ENCODE results near the gene ATG16L1. TPM values are rescaled to one million over a fixed set of nuclear protein-coding genes. Genes with fewer than 3 reads are reported as not detected.

Gene ATG16L1
- total and polyA plus RNA-seq, 2 experiments from 2014 or later = 15.3 to 37.9 TPM

- H3K27me3 Mint-ChIP-seq (ENCODE audit: insufficient read depth, low read depth, poor library complexity) = no peaks in the 10 kb centered on the region
- Histone ChIP-seq H3F3A (replicated peaks; ENCODE audit: low read depth) (no peaks in the 10 kb centered on the region), H3K79me2 (replicated peaks; ENCODE audit: insufficient read depth) (no peaks in the 10 kb centered on the region), H4K20me1 (replicated peaks; ENCODE audit: insufficient read depth) (no peaks in the 10 kb centered on the region), H3K4me1 (ENCODE audit: insufficient read depth) (no peaks in the 10 kb centered on the region), H3K36me3 (ENCODE audit: insufficient read depth) (no peaks in the 10 kb centered on the region), H2AFZ (no peak overlapping the region), H3K27me3 (ENCODE audit: insufficient read depth) (no peaks in the 10 kb centered on the region), H3K9me2 (ENCODE audit: insufficient read depth) (no peaks in the 10 kb centered on the region), H3K4me3 (no peak overlapping the region), H3K4me2 (no peak overlapping the region), H3K27ac (ENCODE audit: low read depth) (no peak overlapping the region)
- no peak for ATAC-seq
- DNase-seq (ENCODE audit: low spot score) = no peak
- H3K4me1 Mint-ChIP-seq = no peaks in the 10 kb centered on the region
- H3K27ac Mint-ChIP-seq = no peak overlapping the region
- TF ChIP-seq NANOG (IDR thresholded peaks at IDR 0.05; ENCODE audit: borderline replicate concordance) = no peak
- no peaks in the 10 kb centered on the region for H3K9me3 Mint-ChIP-seq
- no peaks in the 10 kb centered on the region for H3K36me3 Mint-ChIP-seq (ENCODE audit: low read depth)
- no peak overlapping the region for H3K4me3 Mint-ChIP-seq
These were observed 67.8 kb downstream of the ATG16L1 start for GRCh38 chr2:233319256-233319655.

GRCh38 chr2:233320470-233320869, 69.0 kb downstream of the ATG16L1 start:
- H3F3A ChIP-seq (replicated peaks; ENCODE audit: low read depth) = no peaks in the 10 kb centered on the region
- Mint-ChIP-seq H3K9me3 (no peaks in the 10 kb centered on the region), H3K36me3 (ENCODE audit: low read depth) (no peaks in the 10 kb centered on the region), H3K27ac (no peak overlapping the region), H3K4me1 (no peaks in the 10 kb centered on the region), H3K27me3 (ENCODE audit: insufficient read depth, low read depth, poor library complexity) (no peaks in the 10 kb centered on the region), H3K4me3 (no peak overlapping the region)
- H4K20me1 ChIP-seq (replicated peaks; ENCODE audit: insufficient read depth) = no peaks in the 10 kb centered on the region
- no peak for ATAC-seq
- H3K4me2 ChIP-seq = no peak overlapping the region
- no peak for DNase-seq (ENCODE audit: low spot score)
- H3K79me2 ChIP-seq (replicated peaks; ENCODE audit: insufficient read depth) = no peaks in the 10 kb centered on the region
- H3K9me2 ChIP-seq (ENCODE audit: insufficient read depth) = no peaks in the 10 kb centered on the region
- no peaks in the 10 kb centered on the region for H3K27me3 ChIP-seq (ENCODE audit: insufficient read depth)
- no peak overlapping the region for H3K27ac ChIP-seq (ENCODE audit: low read depth)
- H3K36me3 ChIP-seq (ENCODE audit: insufficient read depth) = no peaks in the 10 kb centered on the region
- no peak overlapping the region for H3K4me3 ChIP-seq
- no peaks in the 10 kb centered on the region for H3K4me1 ChIP-seq (ENCODE audit: insufficient read depth)
- no peak overlapping the region for H2AFZ ChIP-seq
- TF ChIP-seq, protein P1, sequence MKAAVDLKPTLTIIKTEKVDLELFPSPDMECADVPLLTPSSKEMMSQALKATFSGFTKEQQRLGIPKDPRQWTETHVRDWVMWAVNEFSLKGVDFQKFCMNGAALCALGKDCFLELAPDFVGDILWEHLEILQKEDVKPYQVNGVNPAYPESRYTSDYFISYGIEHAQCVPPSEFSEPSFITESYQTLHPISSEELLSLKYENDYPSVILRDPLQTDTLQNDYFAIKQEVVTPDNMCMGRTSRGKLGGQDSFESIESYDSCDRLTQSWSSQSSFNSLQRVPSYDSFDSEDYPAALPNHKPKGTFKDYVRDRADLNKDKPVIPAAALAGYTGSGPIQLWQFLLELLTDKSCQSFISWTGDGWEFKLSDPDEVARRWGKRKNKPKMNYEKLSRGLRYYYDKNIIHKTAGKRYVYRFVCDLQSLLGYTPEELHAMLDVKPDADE (IDR thresholded peaks at IDR 0.05) = no peak
- TF ChIP-seq ZNF331 (CRISPR knock-in tag; IDR thresholded peaks at IDR 0.05; ENCODE audit: low read depth) (no peak), REST (IDR thresholded peaks at IDR 0.05; ENCODE audit: unreplicated experiment) (no peak), ZNF462 (CRISPR knock-in tag; IDR thresholded peaks at IDR 0.05) (no peak), CREB1 (CRISPR knock-in tag; IDR thresholded peaks at IDR 0.05; ENCODE audit: low read depth) (no peak), STAT1 (IDR thresholded peaks at IDR 0.05; ENCODE audit: unreplicated experiment) (no peak), ZNF114 (CRISPR knock-in tag; IDR thresholded peaks at IDR 0.05) (no peak), POLR2AphosphoS5 (IDR thresholded peaks at IDR 0.05; ENCODE audit: low read depth) (no peak)
- TF ChIP-seq, protein P2, sequence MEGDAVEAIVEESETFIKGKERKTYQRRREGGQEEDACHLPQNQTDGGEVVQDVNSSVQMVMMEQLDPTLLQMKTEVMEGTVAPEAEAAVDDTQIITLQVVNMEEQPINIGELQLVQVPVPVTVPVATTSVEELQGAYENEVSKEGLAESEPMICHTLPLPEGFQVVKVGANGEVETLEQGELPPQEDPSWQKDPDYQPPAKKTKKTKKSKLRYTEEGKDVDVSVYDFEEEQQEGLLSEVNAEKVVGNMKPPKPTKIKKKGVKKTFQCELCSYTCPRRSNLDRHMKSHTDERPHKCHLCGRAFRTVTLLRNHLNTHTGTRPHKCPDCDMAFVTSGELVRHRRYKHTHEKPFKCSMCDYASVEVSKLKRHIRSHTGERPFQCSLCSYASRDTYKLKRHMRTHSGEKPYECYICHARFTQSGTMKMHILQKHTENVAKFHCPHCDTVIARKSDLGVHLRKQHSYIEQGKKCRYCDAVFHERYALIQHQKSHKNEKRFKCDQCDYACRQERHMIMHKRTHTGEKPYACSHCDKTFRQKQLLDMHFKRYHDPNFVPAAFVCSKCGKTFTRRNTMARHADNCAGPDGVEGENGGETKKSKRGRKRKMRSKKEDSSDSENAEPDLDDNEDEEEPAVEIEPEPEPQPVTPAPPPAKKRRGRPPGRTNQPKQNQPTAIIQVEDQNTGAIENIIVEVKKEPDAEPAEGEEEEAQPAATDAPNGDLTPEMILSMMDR (conservative IDR thresholded peaks at IDR 0.05; ENCODE audit: low read depth in 2 of 2) = no peak
